ENCODE data around the gene ELP4.
A peak's percentile ranks its signal among the peaks of the same experiment; 100 is the strongest.

The ELP4 gene

GRCh38 chr11:31796499-31797189 is 287.1 kb downstream of the ELP4 start:
- no peak for DNase-seq

GRCh38 chr11:31797190-31798056 is 287.9 kb downstream of the ELP4 start:
- intact Hi-C loops (cut with DNase I) = no loop called here
- no peak for DNase-seq

More at GRCh38 chr11:31796499-31797189, 287.1 kb downstream of the ELP4 start:
- intact Hi-C loops (cut with DNase I) = no loop called here

GRCh38 chr11:31798057-31798553 is 288.5 kb downstream of the ELP4 start:
- DNase-seq = no peak
- intact Hi-C loops (cut with DNase I) = no loop called here

- DNase-seq = peak in 2 of 10 donors; percentile 72 to 80
- intact Hi-C loops (cut with DNase I) = no loop called here
Measured at GRCh38 chr11:31798554-31799434, 289.2 kb downstream of the ELP4 start.

- intact Hi-C loops (cut with DNase I) = no loop called here
- DNase-seq = peak in 2 of 10 donors; percentile 68 to 69
Measured at GRCh38 chr11:31799435-31800397, 290.1 kb downstream of the ELP4 start.

GRCh38 chr11:31800398-31801265 is 291.1 kb downstream of the ELP4 start:
- intact Hi-C loops (cut with DNase I) = no loop called here
- peak in 1 of 10 donors; percentile 48 for DNase-seq

- intact Hi-C loops (cut with DNase I) = no loop called here
- DNase-seq = no peak
Measured at GRCh38 chr11:31801298-31801702, 291.7 kb downstream of the ELP4 start.

GRCh38 chr11:31802000-31802551 is 292.5 kb downstream of the ELP4 start:
- intact Hi-C loops (cut with DNase I) = no loop called here
- DNase-seq = no peak

GRCh38 chr11:31802609-31802989 is 293.0 kb downstream of the ELP4 start:
- intact Hi-C loops (cut with DNase I) = no loop called here
- DNase-seq = peak in 1 of 10 donors; percentile 53

- intact Hi-C loops (cut with DNase I) = no loop called here
- DNase-seq = peak in 1 of 10 donors; percentile 67
Measured at GRCh38 chr11:31802990-31803812, 293.6 kb downstream of the ELP4 start.

GRCh38 chr11:31803813-31804311 is 294.3 kb downstream of the ELP4 start:
- intact Hi-C loops (cut with DNase I) = no loop called here
- DNase-seq = no peak

- DNase-seq = peak in 2 of 10 donors; percentile 50 to 51
- intact Hi-C loops (cut with DNase I) = no loop called here
Measured at GRCh38 chr11:31804312-31805036, 294.9 kb downstream of the ELP4 start.

GRCh38 chr11:31805037-31805628 is 295.6 kb downstream of the ELP4 start:
- DNase-seq = peak in 1 of 10 donors; percentile 42
- intact Hi-C loops (cut with DNase I) = no loop called here

GRCh38 chr11:31805629-31806185 is 296.1 kb downstream of the ELP4 start:
- intact Hi-C loops (cut with DNase I) = no loop called here
- peak in 2 of 10 donors; percentile 57 to 70 for DNase-seq

- no peak for DNase-seq
- intact Hi-C loops (cut with DNase I) = no loop called here
Measured at GRCh38 chr11:31806186-31806927, 296.8 kb downstream of the ELP4 start.
